Neural progenitor cell (in vitro differentiated cells): Measurements from ENCODE around the gene RAET1L.

Experiments
- CTCF ChIP-seq: fragments of 200-600 bp; sonication (generic); IDR thresholded peaks from 2 replicates; pipeline ENCODE4 v1.5.1; 2017; ENCODE audit warnings: antibody characterized with exemption, mild to moderate bottlenecking
- EZH2 ChIP-seq: fragments of 200-600 bp; sonication (generic); IDR thresholded peaks from 2 replicates; pipeline ENCODE4 v1.6.1; 2017; ENCODE audit warnings: antibody characterized with exemption, mild to moderate bottlenecking, moderate library complexity

- no peak for TF ChIP-seq CTCF
- no peak for TF ChIP-seq EZH2
Measured at GRCh38 chr6:149975400-149975799, 49.9 kb downstream of the RAET1L start.
